AG04450 (cell line): ENCODE results near the gene HNRNPA1. TPM values are rescaled to one million over a fixed set of nuclear protein-coding genes. Genes with fewer than 3 reads are reported as not detected.

Experiments
- CTCF ChIA-PET: fragments of 300-600, 350-600 bp; formaldehyde crosslinking; extraction: SDS; loops from one replicate; lab custom pipeline; 2022; ENCODE audit warnings: antibody characterized with exemption, inconsistent platforms; lab: Charles Lee
- POLR2A ChIA-PET: fragments of 350-600 bp; formaldehyde crosslinking; extraction: SDS; loops from one replicate; lab custom pipeline; 2021; ENCODE audit warnings: antibody characterized with exemption, inconsistent platforms; lab: Yijun Ruan, JAX
- DNase-seq: peaks from one replicate; pipeline ENCODE4 v3.0.0-alpha.2; 2011; ENCODE audit warnings: low read depth, low spot score
- H3K27ac ChIP-seq: one replicate; pipeline ENCODE4 v1.5.1; 2012; ENCODE audit warnings: low read depth, low read length, control low read depth
- H3K27me3 ChIP-seq: one replicate; pipeline ENCODE4 v1.6.0; 2012; ENCODE audit warnings: low read length; ENCODE audit not compliant: control insufficient read depth, insufficient read depth
- H3K4me3 ChIP-seq: 2 replicates; pipeline ENCODE4 v1.5.1; 2011; ENCODE audit warnings: mild to moderate bottlenecking, low read depth, low read length, control low read depth
- H3K9me3 ChIP-seq: 2 replicates; pipeline ENCODE4 v1.5.1; 2012; ENCODE audit warnings: low read length; ENCODE audit not compliant: control insufficient read depth, insufficient read depth
- polyA plus RNA-seq: library from polyadenylated mRNA; depleted of rRNA; stranded (reverse); fragments of >200 nt; gene quantifications from 2 replicates; pipeline ENCODE4 v1.2.3, GENCODE V29; 2011; rRNA removed
- small RNA-seq: library from RNA; depleted of rRNA; stranded (forward); fragments of <200 nt; gene quantifications from one replicate; pipeline ENCODE3, GENCODE V24; 2012; ENCODE audit warnings: low read depth; ENCODE audit not compliant: insufficient read length
- TF ChIP-seq, protein P1 (sequence below): IDR thresholded peaks from 2 replicates; pipeline ENCODE4 v1.5.1; 2011; ENCODE audit warnings: low read depth, low read length, control low read depth, inconsistent platforms

HNRNPA1 gene
- polyA plus RNA-seq, 1 experiment = 845 TPM

DNA sequence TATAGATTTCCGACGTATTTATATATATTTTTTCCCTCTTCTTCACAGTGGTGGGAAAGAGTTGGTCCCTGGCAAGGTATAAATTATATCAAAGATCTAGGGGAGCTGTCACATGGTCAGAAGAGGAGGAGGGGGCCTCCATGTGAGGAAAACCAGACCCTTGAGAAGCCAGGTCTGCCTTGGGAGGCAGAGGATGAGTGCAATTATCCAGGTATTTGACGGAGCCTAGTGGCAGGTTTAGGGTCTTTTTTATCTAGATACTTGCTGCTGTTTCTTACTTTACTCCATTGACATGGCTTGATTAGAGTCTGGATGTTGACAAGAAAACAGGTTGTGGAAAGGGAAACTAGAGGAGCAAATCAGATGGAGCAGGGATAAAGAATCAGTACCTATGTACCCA is 49.9 kb downstream of the HNRNPA1 start:
- H3K9me3 ChIP-seq = no peaks in the 10 kb centered on the region
- H3K4me3 ChIP-seq = no peak overlapping the region
- CTCF ChIA-PET = interaction anchor here (1.1 to 1.3 kb wide), 2 partner anchors 40 to 78 kb away, joined by 3 to 4 read pairs; no protein-coding TSS in a partner anchor
- H3K27me3 ChIP-seq = no peaks in the 10 kb centered on the region
- POLR2A ChIA-PET = no interaction called here
- TF ChIP-seq, protein P1, sequence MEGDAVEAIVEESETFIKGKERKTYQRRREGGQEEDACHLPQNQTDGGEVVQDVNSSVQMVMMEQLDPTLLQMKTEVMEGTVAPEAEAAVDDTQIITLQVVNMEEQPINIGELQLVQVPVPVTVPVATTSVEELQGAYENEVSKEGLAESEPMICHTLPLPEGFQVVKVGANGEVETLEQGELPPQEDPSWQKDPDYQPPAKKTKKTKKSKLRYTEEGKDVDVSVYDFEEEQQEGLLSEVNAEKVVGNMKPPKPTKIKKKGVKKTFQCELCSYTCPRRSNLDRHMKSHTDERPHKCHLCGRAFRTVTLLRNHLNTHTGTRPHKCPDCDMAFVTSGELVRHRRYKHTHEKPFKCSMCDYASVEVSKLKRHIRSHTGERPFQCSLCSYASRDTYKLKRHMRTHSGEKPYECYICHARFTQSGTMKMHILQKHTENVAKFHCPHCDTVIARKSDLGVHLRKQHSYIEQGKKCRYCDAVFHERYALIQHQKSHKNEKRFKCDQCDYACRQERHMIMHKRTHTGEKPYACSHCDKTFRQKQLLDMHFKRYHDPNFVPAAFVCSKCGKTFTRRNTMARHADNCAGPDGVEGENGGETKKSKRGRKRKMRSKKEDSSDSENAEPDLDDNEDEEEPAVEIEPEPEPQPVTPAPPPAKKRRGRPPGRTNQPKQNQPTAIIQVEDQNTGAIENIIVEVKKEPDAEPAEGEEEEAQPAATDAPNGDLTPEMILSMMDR = no peak
- DNase-seq = no peak
- no peak overlapping the region for H3K27ac ChIP-seq

DNA sequence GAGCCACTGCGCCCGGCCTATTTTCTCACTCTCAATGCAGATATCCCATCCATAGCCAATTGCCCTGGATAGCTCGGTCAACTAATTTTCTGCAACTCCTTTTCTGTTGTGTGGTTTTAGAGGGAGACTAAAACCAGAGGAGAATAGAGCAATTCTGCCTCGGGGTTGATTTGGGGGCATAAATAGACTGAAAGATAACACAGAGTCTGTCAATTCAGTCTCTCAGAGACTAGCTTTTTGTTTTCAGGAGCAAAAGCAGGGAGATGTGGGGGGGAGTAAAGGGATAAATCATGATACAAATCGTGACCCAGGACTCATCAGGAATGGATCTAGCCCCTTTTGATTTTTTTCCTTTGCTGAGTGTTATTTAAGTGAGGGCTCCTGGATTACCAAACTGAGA is 50.9 kb downstream of the HNRNPA1 start:
- Histone ChIP-seq H3K4me3 (no peak overlapping the region), H3K27me3 (no peaks in the 10 kb centered on the region), H3K27ac (no peak overlapping the region), H3K9me3 (no peaks in the 10 kb centered on the region)
- TF ChIP-seq, protein P1 = no peak
- DNase-seq = no peak
- ChIA-PET POLR2A (interaction anchor here (0.6 kb wide), 1 partner anchor 77 kb away, joined by 5 read pairs; no protein-coding TSS in a partner anchor), CTCF (interaction anchor here (1.1 kb wide), 1 partner anchor 39 kb away, joined by 3 read pairs; no protein-coding TSS in a partner anchor)

DNA sequence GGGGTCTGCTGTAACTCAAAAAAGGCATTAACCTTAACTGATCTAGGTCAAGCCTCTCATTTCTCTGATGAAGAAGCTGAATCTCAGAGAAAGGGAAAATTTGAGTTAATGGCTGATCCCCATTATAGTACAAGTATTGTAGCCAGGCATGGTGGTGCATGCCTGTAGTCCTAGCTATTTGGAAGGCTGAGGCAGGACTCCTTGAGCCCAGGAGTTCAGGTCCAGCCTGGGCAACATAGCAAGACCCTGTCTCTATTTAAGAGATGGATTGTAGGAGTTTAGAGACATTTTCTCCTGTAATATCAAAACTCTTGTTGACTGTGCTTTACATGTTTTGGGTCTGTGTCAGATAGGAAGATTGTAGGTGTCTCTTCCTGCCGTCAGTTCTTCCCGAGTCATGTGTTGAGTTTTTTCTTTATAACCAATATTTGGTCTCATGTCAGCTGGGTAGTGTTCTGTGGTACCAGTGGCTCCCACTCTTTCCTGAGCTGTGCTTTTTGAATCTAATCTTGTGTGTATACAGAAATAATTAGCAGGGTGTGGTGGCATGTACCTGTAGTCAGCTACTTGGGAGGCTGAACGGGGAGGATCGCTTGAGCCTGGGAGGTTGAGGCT is 53.0 kb downstream of the HNRNPA1 start:
- Histone ChIP-seq H3K4me3 (no peak overlapping the region), H3K27ac (no peak overlapping the region), H3K9me3 (no peaks in the 10 kb centered on the region), H3K27me3 (no peaks in the 10 kb centered on the region)
- no peak for DNase-seq
- TF ChIP-seq, protein P1 = no peak
- CTCF ChIA-PET = interaction anchor here (0.8 to 7.0 kb wide), 9 partner anchors 8 to 118 kb away, joined by 3 to 122 read pairs (median 10); partner anchors contain the start of gene COPZ1
- POLR2A ChIA-PET = interaction anchor here (0.6 to 1.8 kb wide), 4 partner anchors 37 to 53 kb away, joined by 3 to 4 read pairs (median 4); partner anchors contain the start of gene HNRNPA1

Small RNA genes lying within 50 kb of the gene (small RNA-seq; reads per million reads assigned to genes)
- not detected for gene RN7SL390P
- gene RNU6-950P = not detected

Other genes with a start within 250 kb of the HNRNPA1 start
- gene HOXC5, start 247.7 kb upstream of the HNRNPA1 start, polyA plus RNA-seq = not detected in 2 replicates
- gene HOXC4, start 226.9 kb upstream of the HNRNPA1 start, polyA plus RNA-seq = 0.05 TPM in 1 of 2 replicates, not detected in the other
- 26.9 and 31.5 TPM in 2 replicates for gene SMUG1, start 91.7 kb upstream of the HNRNPA1 start, polyA plus RNA-seq
- 49.0 and 62.3 TPM in 2 replicates for gene CBX5, start 604 bp upstream of the HNRNPA1 start, polyA plus RNA-seq
- gene NFE2, start 20.3 kb downstream of the HNRNPA1 start, polyA plus RNA-seq = 0.25 and 0.37 TPM in 2 replicates
- 355 and 404 TPM in 2 replicates for gene COPZ1, start 44.4 kb downstream of the HNRNPA1 start, polyA plus RNA-seq
- gene GPR84, start 83.8 kb downstream of the HNRNPA1 start, polyA plus RNA-seq = not detected in 2 replicates
- 1.5 and 2.8 TPM in 2 replicates for gene ZNF385A, start 104.0 kb downstream of the HNRNPA1 start, polyA plus RNA-seq
- 160 and 185 TPM in 2 replicates for gene ITGA5, start 138.5 kb downstream of the HNRNPA1 start, polyA plus RNA-seq
- not detected in 2 replicates for gene GTSF1, start 192.9 kb downstream of the HNRNPA1 start, polyA plus RNA-seq
- not detected in 2 replicates for gene NCKAP1L, start 217.0 kb downstream of the HNRNPA1 start, polyA plus RNA-seq